Stimulated activated CD4-positive, alpha-beta T cell treated with anti-CD3 and anti-CD28 coated beads, Interleukin-1b, Interleukin-23, amount 100 ng/mL, for 48 hours (primary cell): ENCODE measurements around the gene OPRD1.

Experiments used
- DNase-seq: peaks from one replicate; pipeline ENCODE4 v3.0.0-alpha.2; 2020

OPRD1 gene

DNA sequence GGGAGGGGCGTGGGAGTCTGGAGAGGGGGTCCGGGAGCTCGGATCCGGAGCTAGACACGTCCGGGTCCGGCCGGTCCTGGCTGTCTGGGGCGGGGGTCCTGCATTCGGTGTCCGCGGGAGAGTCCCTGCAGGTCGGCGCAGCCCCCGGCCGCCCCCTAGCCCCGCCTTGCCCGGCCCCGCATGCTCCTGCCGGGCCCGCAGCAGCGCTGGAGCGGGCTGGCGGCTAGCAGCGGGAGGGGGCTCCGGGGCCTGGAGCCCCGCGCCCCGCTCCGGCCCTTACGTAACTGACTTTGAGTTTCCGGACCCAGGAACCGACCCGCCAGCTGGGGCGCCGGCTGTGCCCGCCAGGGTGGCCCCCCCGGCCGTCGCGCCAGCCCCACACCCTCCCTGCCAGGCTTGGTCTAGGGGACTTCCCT, 75.5 kb downstream of the OPRD1 start:
- no peak for DNase-seq

- no peak for DNase-seq
These were observed 76.1 kb downstream of the OPRD1 start for GRCh38 chr1:28887835-28888682.

GRCh38 chr1:28888915-28889314, 76.9 kb downstream of the OPRD1 start:
- no peak for DNase-seq

- DNase-seq, result no peak
These were observed 77.4 kb downstream of the OPRD1 start for GRCh38 chr1:28889357-28889756.

GRCh38 chr1:28890435-28890834, 78.5 kb downstream of the OPRD1 start:
- no peak for DNase-seq

- no peak for DNase-seq
These were observed 78.9 kb downstream of the OPRD1 start for GRCh38 chr1:28890836-28891235.

DNA sequence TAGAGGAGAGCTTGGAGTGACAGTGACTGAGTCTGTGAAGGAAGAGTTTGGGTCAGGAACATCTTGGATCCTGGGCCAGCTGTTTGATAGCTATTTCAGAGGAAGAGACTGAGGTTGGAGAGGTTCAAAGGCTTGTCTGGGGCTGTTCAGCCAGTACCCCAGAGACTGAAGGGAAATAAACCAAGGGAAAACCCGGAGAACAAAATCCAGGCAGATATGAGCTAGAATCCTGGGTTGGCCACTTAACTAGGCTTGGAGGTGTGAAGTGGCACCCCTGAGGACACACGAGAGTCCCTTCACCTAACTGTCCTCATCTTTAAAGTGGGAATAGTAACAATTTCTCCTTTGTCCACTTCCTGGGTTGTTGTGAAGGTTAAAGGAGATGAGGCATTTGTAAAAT, 79.3 kb downstream of the OPRD1 start:
- no peak for DNase-seq

DNA sequence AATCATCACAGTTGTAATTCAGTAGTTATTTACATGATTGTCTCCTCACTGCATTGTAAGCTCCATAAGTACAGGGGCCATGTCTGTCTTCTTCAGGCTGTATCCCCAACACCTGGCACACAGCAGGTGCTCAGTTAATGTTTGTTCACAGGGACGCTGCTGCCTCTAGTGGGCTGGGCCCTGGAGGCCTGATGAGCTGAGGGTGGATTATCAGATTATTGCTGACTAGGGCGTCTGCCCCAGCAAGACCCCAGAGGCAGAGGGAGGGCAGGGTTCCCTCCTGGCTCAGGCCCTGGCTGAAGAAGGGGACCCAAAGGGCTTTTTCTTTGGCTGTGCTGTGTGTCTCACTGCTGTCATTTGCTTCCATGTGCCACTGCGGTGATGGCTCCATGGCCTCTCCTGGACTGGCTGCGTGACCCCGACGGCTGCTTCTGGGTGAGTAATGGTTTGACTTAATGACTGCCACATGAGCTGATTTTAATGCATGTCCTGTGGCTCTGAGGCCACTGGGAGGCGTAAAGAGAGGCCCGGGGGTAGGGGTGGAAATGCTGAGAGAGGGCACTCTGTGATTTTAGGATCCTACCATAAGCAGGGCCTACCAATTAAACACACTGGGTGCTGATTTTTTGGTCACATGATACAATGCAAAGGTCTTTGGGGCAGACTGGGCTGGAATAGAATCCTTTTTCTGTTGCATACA, 81.6 kb downstream of the OPRD1 start:
- no peak for DNase-seq

DNA sequence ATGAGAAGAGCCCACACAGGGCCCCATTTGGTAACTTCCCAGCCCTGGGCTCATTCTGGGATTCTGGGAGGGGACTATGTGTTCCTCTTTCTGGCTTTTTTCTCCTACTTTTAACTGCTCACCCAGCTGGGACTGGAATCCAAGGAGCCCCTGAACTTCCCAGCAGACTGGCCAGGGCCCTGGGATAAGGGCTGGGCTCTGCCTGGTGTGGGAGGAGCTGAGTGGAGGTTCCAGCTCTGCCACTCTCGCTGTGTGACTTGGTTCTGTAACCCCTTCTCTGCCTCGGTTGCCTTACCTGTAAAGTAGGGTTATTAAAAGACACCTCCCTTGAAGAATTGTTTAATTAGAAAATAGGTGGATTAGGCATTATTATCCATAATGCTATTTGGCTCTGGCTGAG, 82.8 kb downstream of the OPRD1 start:
- DNase-seq, result no peak

DNA sequence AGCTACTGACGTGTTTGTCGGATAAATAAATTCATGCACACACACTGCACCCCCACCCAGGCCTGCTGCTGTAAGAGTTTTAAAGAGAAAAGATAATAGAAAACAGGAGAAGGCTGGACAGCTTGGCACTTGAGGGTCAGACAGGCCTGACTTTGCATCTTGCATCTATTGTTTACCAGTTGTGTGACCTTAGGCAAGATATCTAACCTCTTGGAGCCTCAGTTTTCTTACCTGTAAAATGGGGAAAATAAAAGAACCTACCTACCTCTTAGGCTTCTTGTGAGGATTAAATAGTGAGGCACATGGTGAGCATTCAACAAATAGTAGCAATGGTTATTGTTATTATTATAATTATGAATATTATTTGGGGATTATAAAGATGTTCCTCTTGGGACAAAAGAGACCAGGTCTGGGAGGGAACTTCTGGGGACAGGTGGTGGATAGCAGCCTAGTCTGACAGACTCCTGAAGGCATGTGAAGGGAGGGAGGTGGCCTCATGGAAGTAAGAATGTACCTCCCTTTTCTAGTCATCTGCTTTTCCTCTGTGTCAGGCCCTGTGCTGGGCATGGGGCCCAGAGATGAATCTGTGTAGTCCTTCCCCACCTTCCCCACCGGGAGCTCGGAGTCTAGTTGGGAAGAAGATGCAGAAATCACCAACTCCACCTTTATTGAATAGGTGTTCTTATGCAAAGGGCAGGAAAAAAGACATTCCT, 84.1 kb downstream of the OPRD1 start:
- no peak for DNase-seq

GRCh38 chr1:28896609-28896986, 84.6 kb downstream of the OPRD1 start:
- no peak for DNase-seq

DNA sequence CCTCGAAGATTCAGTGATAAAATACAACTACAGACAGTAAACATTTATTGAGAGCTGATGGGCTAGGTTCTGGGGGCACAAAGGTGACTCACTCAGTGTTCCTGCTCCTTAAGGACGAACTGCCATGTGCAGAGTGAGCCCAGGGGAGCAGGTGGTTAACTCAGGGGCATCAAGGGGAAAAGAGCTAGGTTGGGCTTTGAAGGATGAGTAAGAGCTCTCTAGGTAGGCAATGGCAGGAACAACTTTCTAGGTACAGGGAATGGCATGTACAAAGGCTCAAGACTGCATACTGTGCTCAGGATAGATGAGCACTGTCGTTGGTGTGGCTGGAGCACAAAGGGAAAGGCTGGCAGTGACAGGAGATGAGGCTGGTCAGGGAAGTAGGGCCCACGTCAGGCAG, 85.8 kb downstream of the OPRD1 start:
- DNase-seq, result no peak

DNA sequence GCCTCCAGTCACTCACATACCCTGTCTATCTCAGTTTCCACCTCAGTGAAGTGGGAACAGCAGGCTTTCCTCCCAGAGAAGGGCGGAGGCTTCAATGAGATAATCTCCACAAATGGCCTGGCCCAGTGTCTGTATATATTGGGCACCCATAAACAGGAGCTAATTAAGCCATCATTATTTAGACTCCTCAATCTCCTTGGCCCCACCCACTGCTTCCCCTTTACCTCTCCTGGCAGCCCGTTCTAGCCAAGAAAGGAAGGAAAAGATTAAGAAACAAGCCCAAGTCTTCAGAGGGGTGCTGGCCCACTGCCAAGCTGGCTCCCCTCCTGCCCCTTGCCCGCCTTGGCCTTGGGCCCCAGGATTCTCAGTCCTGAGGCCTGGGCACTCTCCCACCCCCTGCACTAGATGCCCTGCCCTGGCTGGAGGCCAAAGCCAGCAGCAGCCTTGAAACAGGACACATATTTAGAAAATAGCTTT, 86.5 kb downstream of the OPRD1 start:
- no peak for DNase-seq

DNA sequence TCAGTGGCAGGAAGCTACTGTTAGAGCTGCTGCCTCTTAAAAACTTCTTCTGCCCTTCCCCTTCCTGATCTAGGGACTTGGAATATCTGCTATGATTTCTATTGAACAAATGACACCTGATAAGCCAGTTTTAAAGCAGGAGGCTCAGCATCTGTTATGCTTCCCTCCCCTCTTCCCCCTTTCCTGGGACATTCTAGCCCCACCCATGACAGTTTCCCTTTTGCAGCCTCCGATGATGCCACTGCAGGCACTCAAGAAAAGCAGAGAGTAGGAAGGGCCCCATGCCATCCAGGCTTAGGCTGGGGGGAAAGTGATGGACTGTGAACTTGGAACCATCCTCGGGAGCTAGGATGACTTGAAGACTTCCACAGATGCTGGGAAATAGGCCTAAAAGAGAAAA, 87.3 kb downstream of the OPRD1 start:
- DNase-seq, result no peak

DNA sequence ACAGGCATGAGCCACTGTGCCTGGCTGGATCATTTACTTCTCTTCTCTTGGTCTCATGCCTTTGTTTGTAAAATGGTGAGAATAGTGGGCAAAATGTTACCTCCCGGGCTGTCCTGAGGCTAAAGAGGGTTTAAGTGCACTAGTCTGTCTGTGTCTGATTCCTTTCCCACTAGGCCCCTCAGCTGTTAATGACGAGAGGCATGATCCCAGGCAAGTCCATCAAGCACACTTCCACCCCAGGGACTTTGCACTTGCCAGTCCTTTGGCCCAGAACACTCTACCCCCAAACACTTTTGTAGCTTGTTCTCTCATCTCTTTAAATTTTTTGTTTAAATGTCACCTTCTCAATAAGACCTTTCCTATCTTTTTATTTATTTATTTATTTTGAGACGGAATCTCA, 88.6 kb downstream of the OPRD1 start:
- no peak for DNase-seq

DNA sequence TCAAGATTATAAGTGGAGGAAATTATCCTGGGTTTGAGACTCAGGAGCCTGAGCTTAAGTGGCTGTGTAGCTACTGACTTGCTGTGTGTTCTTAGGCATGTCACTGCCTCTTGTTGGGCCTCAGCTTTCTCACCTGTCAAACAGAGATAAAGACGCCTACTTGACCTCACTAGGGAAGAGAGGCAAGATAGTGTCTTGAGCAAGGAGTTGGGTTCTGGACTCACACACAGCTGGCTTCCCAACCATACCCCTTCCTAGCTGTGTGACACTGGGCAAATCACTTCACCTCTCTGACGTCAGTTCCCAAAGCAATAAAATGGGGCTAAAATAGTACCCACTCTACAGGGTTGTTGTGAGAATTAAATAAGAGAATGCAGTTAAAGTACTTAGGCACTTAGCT, 90.8 kb downstream of the OPRD1 start:
- DNase-seq, result no peak

- no peak for DNase-seq
These were observed 94.1 kb downstream of the OPRD1 start for GRCh38 chr1:28905921-28906666.

GRCh38 chr1:28909198-28909597, 97.2 kb downstream of the OPRD1 start:
- no peak for DNase-seq

- DNase-seq, result no peak
These were observed 98.6 kb downstream of the OPRD1 start for GRCh38 chr1:28910379-28911115.

DNA sequence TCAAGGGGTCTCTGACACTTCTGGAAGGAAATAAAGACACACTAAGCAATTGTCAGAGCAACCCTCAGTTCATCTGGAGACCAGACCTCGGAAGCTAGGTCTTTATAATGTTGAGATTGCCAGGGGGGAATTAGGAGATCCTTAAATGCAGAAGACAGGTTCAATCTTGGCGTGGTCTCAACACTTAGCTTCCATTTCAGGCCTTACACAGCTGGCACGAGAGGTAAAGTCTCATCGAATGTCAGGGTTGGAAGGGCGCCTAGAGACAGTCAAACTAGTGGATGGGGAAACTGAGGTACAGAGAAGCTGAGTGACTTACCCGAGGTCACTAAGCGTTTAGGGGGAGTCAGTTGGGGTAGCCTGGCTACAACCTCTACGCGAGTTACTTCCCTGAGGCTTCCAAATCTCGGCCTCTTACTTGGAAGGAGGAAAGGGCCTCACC, 101.8 kb downstream of the OPRD1 start:
- DNase-seq, result no peak

GRCh38 chr1:28914228-28915030, 102.5 kb downstream of the OPRD1 start, which contains the start of gene EPB41:
EPB41 (plus strand) TSS chr1:28914569; CDS start chr1:28987438, 72,869 bp downstream.
- DNase-seq, result peak; percentile 89
